ENCODE results near the gene SAAL1.

- no peak for TF ChIP-seq CTCF (IDR thresholded peaks at IDR 0.05; ENCODE audit: borderline replicate concordance, extremely low read depth, low read length, poor library complexity, severe bottlenecking)
- TF ChIP-seq EZH2 (IDR thresholded peaks at IDR 0.05; ENCODE audit: borderline replicate concordance, low read depth, low read length, severe bottlenecking) = no peak
These were observed 49.2 kb downstream of the SAAL1 start for GRCh38 chr11:18056561-18057181.

Measured in DND-41 (cell line).